Measurements from ENCODE around the gene APCDD1L.
"Not testable (repeated sequence)": the region's sequence is repeated elsewhere in the genome, so short reads cannot be mapped to it uniquely, and the experiment has no call there.

The APCDD1L gene

GRCh38 chr20:58416835-58417234 lies 98.4 kb downstream of the APCDD1L start:
- TF ChIP-seq CTCF (conservative IDR thresholded peaks at IDR 0.05; ENCODE audit: control insufficient read depth, insufficient read depth, low read depth, low read length), result no peak
- H3K4me3 ChIP-seq (ENCODE audit: control insufficient read depth, low read depth, low read length), result no peak overlapping the region
- no peak for DNase-seq (ENCODE audit: low read depth)

GRCh38 chr20:58416057-58416456 lies 99.1 kb downstream of the APCDD1L start:
- H3K4me3 ChIP-seq (ENCODE audit: control insufficient read depth, low read depth, low read length), result no peak overlapping the region
- no peak for TF ChIP-seq CTCF (conservative IDR thresholded peaks at IDR 0.05; ENCODE audit: control insufficient read depth, insufficient read depth, low read depth, low read length)

GRCh38 chr20:58414786-58415185 lies 100.4 kb downstream of the APCDD1L start:
- DNase-seq (ENCODE audit: low read depth); H3K4me3 ChIP-seq (ENCODE audit: control insufficient read depth, low read depth, low read length): not testable (repeated sequence)

More at GRCh38 chr20:58416057-58416456, 99.1 kb downstream of the APCDD1L start:
- DNase-seq (ENCODE audit: low read depth), result no peak

- H3K4me3 ChIP-seq (ENCODE audit: control insufficient read depth, low read depth, low read length); DNase-seq (ENCODE audit: low read depth): not testable (repeated sequence)
Measured at GRCh38 chr20:58414216-58414615, 101.0 kb downstream of the APCDD1L start.

Data from fibroblast of mammary gland (primary cell).